HG02884 (cell line): ENCODE data around the gene ARPC3.
"Not testable (repeated sequence)": the region's sequence is repeated elsewhere in the genome, so short reads cannot be mapped to it uniquely, and the experiment has no call there.

Experiments
- ATAC-seq: cut with Tn5 transposase; IDR thresholded peaks from one replicate; pipeline ENCODE4 v1.9.1; 2021; ENCODE audit warnings: mild to moderate bottlenecking, moderate library complexity; ENCODE audit not compliant: unreplicated experiment

ARPC3 gene

DNA sequence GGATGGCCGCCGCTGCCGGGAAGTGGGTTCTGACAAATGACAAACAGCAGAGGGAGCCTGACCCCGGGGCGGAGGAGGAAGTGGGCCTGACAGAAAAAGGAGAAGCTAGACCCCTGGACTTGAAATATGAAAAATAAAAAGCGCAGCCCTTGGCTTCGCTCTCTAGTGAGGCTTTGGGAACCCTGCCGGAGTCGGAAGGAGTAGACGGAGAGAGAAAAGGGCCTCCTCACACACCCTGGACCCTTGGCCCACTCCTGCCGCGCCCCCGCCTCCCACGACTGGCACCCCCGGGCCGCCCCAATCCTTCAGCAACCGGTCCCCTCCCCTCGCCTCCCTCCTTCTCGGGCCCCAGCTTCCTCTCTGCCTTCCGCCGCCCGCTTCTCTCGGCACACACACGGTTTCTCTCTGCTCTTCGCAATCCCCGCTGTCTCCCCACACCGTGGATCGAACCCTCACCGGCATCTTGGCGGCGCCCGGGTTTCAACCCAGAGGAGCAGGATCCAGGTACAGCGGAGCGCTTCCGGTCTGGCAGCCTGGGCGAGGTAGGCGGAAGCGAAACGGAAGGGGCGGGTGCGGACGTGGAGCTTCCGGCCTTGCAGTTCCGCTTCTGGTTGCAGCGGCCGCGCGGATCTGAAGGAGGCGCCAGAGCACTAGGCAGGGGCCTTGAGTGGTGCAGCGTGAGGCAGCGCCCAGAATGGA, at the start of gene ARPC3:
TSS of gene ARPC3 (minus strand) at position 539 of the 699 bp plus-strand sequence. CDS start at position 462, 77 bp downstream.
- peak; percentile 87 for ATAC-seq

- no peak for ATAC-seq
Measured at GRCh38 chr12:110498984-110499706, 49.0 kb upstream of the ARPC3 start.

DNA sequence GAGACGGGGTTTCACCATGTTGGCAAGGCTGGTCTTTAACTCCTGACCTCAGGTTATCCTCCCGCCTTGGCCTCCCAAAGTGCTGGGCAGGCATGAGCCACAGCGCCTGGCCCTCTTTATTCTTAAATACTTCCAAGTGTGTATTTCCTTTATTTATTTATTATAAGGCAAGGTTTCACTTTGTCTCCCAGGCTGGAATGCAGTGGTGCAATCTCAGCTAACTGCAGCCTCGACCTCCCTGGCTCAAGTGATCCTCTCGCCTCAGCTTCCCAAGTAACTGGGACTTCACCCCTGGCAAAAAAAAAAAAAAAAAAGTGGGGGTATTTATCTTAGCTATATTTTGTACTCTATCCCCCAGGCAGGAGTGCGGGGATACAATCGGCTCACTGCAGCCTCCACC, 25.3 kb upstream of the ARPC3 start:
- no peak for ATAC-seq

DNA sequence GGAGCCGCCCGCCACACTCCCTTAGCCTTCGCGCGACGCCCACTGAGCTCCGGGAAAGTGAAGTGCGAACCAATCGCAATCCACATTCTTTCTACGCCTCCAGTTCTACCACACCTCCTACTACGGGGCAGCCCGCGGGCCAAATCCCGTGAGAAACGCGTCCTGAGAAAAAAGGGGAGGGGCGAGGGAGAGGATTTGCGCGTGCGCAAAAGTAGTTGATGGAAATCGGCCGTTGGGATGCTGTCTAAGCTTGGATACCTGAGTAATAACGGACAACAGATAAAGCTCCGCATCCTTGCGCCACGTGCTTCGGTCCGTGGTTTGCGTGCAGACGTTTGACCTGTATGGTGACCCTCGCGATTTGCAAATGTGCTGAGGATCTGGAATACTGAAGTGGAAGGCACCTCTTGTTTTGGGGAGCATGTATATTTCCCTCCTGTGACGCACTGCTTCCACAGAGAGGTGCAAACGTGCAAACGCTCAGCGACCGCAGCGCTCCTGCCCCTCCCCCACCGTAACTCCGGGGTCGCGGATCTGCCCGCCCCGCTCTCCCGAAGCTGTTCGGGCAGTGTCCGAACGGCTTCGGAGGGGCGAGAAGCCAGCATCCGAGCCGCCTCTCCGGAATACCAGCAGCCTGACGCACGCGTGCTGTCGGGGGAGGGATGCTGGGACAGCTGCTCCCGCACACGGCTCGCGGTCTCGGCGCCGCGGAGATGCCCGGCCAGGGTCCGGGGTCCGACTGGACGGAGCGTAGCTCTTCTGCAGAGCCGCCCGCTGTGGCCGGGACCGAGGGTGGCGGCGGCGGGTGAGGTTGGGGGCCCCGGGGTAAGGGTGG, 18.3 kb upstream of the ARPC3 start, which contains the start of the genes FAM216A and GPN3:
TSS of gene FAM216A (plus strand) at position 632 of the 835 bp plus-strand sequence. CDS start at position 663, 31 bp downstream.
TSS of gene GPN3 (minus strand) at position 44 of the 835 bp plus-strand sequence. CDS start 54 bp downstream, outside the sequence.
- peak; percentile 82 for ATAC-seq

GRCh38 chr12:110467847-110468213, 17.7 kb upstream of the ARPC3 start:
- no peak for ATAC-seq

- no peak for ATAC-seq
Measured at GRCh38 chr12:110466791-110467190, 16.7 kb upstream of the ARPC3 start.

GRCh38 chr12:110465765-110466164, 15.6 kb upstream of the ARPC3 start:
- ATAC-seq = not testable (repeated sequence)

DNA sequence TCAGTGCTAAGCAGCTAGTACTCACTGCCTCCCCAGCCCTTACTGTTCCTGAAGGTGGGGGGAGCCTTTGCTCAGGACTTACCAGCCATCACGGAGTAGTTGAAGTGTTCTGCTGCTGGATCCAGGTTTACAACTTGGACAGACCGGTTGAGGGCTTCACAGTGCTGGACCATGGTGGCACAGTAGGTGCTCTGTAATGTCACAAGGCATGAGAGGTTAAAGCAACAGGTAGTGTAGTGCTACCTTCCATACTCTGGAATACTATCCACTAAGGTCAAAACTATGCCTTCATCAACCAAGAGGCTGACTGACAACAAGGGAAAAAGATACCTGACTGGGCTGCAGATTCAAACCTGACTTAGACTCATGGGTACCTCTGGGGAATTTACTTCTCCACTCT, 14.9 kb upstream of the ARPC3 start:
- no peak for ATAC-seq

DNA sequence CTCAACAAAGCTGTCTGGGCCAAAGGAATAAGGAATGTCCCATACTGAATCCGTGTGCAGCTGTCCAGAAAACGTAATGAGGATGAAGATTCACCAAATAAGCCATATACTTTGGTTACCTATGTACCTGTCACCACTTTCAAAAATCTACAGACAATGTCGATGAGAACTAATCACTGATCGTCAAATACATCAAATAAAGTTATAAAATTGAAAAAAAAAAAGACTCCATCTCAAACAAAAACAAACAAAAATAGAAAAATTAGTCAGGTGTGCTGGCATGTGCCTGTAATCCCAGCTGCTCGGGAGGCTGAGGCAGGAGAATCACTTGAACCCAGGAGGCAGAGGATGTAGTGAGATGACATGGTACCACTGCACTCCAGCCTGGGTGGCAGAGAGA, 11.1 kb upstream of the ARPC3 start:
- ATAC-seq = not testable (repeated sequence)

- ATAC-seq = no peak
Measured at GRCh38 chr12:110458756-110459155, 8.6 kb upstream of the ARPC3 start.

GRCh38 chr12:110453569-110454296, 3.6 kb upstream of the ARPC3 start:
- ATAC-seq = no peak

GRCh38 chr12:110451263-110451662, 1.1 kb upstream of the ARPC3 start:
- no peak for ATAC-seq

GRCh38 chr12:110444455-110444854, 5.7 kb downstream of the ARPC3 start:
- no peak for ATAC-seq

- no peak for ATAC-seq
Measured at GRCh38 chr12:110436231-110436630, 13.9 kb downstream of the ARPC3 start.

- no peak for ATAC-seq
Measured at GRCh38 chr12:110431957-110432587, 18.1 kb downstream of the ARPC3 start.

DNA sequence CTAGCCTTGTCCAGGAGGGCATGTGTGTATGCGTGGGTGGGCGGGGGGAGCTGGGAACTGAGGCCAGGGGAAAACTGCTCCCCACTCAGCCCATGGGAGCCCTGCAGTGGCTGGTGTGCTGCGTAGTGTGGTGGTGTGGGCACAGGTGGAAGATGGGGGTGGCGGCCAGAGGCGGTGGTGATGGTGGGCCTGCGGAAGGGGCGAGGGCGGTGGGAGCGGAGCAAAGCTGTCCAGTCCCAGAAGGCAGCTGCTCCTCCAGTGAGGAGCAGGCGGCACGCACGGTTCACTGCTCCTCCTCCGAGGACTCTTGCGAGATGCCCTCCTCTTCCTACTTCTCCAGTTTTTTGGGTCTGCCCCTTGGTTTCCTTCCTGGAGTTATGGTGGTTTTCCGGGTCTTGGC, 20.5 kb downstream of the ARPC3 start:
- ATAC-seq = not testable (repeated sequence)

GRCh38 chr12:110426406-110426805, 23.7 kb downstream of the ARPC3 start:
- no peak for ATAC-seq

- no peak for ATAC-seq
Measured at GRCh38 chr12:110424237-110424636, 25.9 kb downstream of the ARPC3 start.

DNA sequence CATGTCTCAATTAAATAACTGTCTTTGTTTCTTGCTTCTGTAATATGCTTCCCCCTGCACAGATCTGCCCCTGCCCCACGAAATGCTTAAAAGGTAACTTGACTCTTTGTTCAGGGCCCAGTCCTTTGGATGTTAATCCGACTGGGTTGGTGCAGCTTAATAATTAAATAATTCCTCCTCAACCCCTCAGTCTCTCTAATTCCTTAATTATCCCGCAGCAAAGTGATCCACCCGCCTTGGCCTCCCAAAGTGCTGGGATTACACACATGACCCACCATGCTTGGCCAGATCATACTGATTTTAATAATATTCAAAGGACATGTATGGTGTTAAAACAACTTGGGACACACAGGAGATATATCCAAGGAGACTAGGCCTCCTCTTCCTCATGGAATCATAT, 28.4 kb downstream of the ARPC3 start:
- no peak for ATAC-seq

DNA sequence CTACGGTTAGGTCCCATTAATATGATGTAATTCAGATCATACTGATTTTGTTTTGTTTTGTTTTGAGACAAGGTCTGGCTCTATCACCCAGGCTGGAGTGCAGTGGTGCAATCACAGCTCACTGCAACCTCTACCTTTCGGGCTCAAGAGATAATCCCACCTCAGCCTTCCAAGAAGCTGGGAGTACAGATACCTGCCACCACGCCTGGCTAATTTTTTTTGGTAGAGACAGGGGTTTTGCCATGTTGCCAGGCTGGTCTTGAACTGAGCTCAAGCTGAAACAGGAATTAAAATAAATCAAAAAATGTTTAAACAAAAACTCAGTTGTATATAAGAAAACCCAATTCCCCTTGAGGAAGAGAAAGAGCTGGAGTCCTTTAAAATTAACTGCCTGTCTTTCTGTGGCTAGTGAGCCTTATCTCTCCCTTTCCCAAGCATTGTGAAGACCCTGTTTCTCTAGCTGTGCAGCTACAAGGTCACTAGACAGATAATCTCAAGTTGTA, 28.9 kb downstream of the ARPC3 start:
- ATAC-seq = no peak
